ENCODE measurements around the gene LHX1.

The LHX1 gene

GRCh38 chr17:36937001-36937958, at the start of gene LHX1:
TSS of gene LHX1 (plus strand) at chr17:36937475. CDS start at chr17:36938198, 723 bp downstream.
- no peak for DNase-seq (ENCODE audit: low spot score)

GRCh38 chr17:36888236-36888951, 48.9 kb upstream of the LHX1 start:
- DNase-seq (ENCODE audit: low spot score) = no peak

GRCh38 chr17:36889770-36890349, 47.4 kb upstream of the LHX1 start:
- no peak for DNase-seq (ENCODE audit: low spot score)

- no peak for DNase-seq (ENCODE audit: low spot score)
These were observed 46.7 kb upstream of the LHX1 start for GRCh38 chr17:36890398-36891168.

GRCh38 chr17:36892112-36892838, 45.0 kb upstream of the LHX1 start:
- no peak for DNase-seq (ENCODE audit: low spot score)

GRCh38 chr17:36894177-36894576, 43.1 kb upstream of the LHX1 start:
- DNase-seq (ENCODE audit: low spot score) = no peak

GRCh38 chr17:36894925-36895324, 42.4 kb upstream of the LHX1 start:
- no peak for DNase-seq (ENCODE audit: low spot score)

GRCh38 chr17:36899250-36900159, 37.8 kb upstream of the LHX1 start:
- DNase-seq (ENCODE audit: low spot score) = no peak

- DNase-seq (ENCODE audit: low spot score) = no peak
These were observed 37.1 kb upstream of the LHX1 start for GRCh38 chr17:36900160-36900512.

GRCh38 chr17:36901506-36901905, 35.8 kb upstream of the LHX1 start:
- no peak for DNase-seq (ENCODE audit: low spot score)

- no peak for DNase-seq (ENCODE audit: low spot score)
These were observed 29.9 kb upstream of the LHX1 start for GRCh38 chr17:36907407-36907806.

- no peak for DNase-seq (ENCODE audit: low spot score)
These were observed 26.8 kb upstream of the LHX1 start for GRCh38 chr17:36910513-36910912.

GRCh38 chr17:36911001-36911400, 26.3 kb upstream of the LHX1 start:
- DNase-seq (ENCODE audit: low spot score) = no peak

GRCh38 chr17:36913132-36913531, 24.1 kb upstream of the LHX1 start:
- DNase-seq (ENCODE audit: low spot score) = no peak

- no peak for DNase-seq (ENCODE audit: low spot score)
These were observed 19.0 kb upstream of the LHX1 start for GRCh38 chr17:36918211-36918691.

- no peak for DNase-seq (ENCODE audit: low spot score)
These were observed 17.8 kb upstream of the LHX1 start for GRCh38 chr17:36919407-36919968.

- DNase-seq (ENCODE audit: low spot score) = no peak
These were observed 17.0 kb upstream of the LHX1 start for GRCh38 chr17:36920032-36921005.

GRCh38 chr17:36921095-36921851, 16.0 kb upstream of the LHX1 start:
- DNase-seq (ENCODE audit: low spot score) = no peak

Data from hematopoietic multipotent progenitor cell treated with erythropoietin and hydrocortisone succinate and interleukin-3 and kit ligand, for 17 days (in vitro differentiated cells).